SK-N-MC (cell line): ENCODE results near the gene DMBX1.

Experiments used
- EZH2 ChIP-seq: fragments of 200-600 bp; sonication (generic); IDR thresholded peaks from one replicate; pipeline ENCODE4 v1.6.1; 2017; ENCODE audit warnings: antibody characterized with exemption
- POLR2AphosphoS5 ChIP-seq: IDR thresholded peaks from 2 replicates; pipeline ENCODE4 v1.6.1; 2012; ENCODE audit warnings: mild to moderate bottlenecking, low read depth, low read length, borderline replicate concordance

GRCh38 chr1:46455951-46456350 is 33.7 kb upstream of the DMBX1 start:
- TF ChIP-seq EZH2: no peak
- no peak for TF ChIP-seq POLR2AphosphoS5
